Measurements from ENCODE around the gene POU2F1. TPM values are rescaled to one million over a fixed set of nuclear protein-coding genes. Genes with fewer than 3 reads are reported as not detected.
A peak's percentile ranks its signal among the peaks of the same experiment; 100 is the strongest.

POU2F1 gene
- polyA plus RNA-seq, 2 of the 4 experiments (the other 2 are of a cell fraction) = 2.9 to 9.4 TPM

DNA sequence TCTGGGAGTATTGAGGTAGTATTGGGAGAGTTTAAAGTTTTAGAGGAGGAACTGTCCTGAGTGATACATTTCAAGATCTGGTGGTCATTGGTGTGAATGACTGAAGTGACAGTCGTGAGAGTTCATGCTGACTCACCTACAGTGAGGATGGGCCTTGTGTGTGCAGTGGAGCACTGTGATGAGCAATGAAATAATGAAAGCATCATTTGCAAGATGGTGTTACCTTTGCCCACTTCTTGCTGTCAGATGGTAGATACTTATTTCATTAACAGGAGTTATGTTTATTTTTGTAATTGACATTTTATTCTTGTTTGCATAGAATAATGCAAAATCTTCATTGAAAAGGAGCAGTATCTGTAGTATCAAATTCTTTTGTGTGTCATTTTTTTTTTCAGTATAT, 29.0 kb downstream of the POU2F1 start:
- DNase-seq (ENCODE audit: low read depth in 1 of 2, low spot score in 1 of 2) (no peak), ATAC-seq (peak in 1 of 2 experiments; percentile 47; a peak in 1 of 6 replicates), FAIRE-seq (no peak)
- Histone ChIP-seq H3K9me3 (no peaks in the 10 kb centered on the region), H3K27ac (no peak overlapping the region), H3K4me2 (no peak overlapping the region), H3K4me3 (no peak overlapping the region), H3K4me1 (peaks cover 8% of the 10 kb centered on the region; the same call in 2 of the 3 replicates)
- TF ChIP-seq ZC3H11A (IDR thresholded peaks at IDR 0.05) (no peak), KDM1A (IDR thresholded peaks at IDR 0.05; ENCODE audit: low read depth) (no peak), CHD2 (IDR thresholded peaks at IDR 0.05; ENCODE audit: low read length, partially characterized antibody) (no peak), JUN (IDR thresholded peaks at IDR 0.05) (no peak), EHF (CRISPR knock-in tag; IDR thresholded peaks at IDR 0.05) (no peak)
- TF ChIP-seq, protein P1, sequence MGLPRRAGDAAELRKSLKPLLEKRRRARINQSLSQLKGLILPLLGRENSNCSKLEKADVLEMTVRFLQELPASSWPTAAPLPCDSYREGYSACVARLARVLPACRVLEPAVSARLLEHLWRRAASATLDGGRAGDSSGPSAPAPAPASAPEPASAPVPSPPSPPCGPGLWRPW (IDR thresholded peaks at IDR 0.05) = no peak
- 57% methylated on average over 1 of the region's 1 CpG for WGBS (ENCODE audit: missing lambda C conversion rate)
- ChIA-PET POLR2A (no interaction called here), CTCF (no interaction called here)

DNA sequence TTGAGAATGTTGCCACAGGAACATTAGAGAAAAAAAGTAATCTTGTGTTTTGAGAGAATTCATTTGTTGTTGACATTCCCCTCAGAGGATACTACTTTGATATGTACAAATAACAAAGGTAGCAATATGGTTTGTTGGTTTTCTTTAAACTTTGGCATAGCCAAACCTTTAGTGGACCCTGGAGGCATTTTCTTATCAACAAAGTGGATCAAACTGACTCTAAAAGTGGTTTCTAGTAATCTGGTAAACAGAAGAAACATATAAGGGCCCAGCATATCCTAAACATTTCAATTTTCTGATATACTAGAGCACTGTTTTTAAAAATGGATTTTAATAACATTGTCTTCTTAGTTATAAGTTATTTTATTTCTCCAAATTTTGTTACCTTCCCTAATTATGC, 29.8 kb downstream of the POU2F1 start:
- ATAC-seq (no peak), FAIRE-seq (no peak), DNase-seq (ENCODE audit: low read depth in 1 of 2, low spot score in 1 of 2) (no peak)
- POLR2A ChIA-PET = no interaction called here
- Histone ChIP-seq H3K4me1 (peaks cover 8% of the 10 kb centered on the region; the same call in 2 of the 3 replicates), H3K9me3 (no peaks in the 10 kb centered on the region), H3K4me2 (no peak overlapping the region), H3K27ac (no peak overlapping the region), H3K4me3 (no peak overlapping the region)
- no peak for TF ChIP-seq CHD2 (IDR thresholded peaks at IDR 0.05; ENCODE audit: low read length, partially characterized antibody)
- CTCF ChIA-PET = no interaction called here

DNA sequence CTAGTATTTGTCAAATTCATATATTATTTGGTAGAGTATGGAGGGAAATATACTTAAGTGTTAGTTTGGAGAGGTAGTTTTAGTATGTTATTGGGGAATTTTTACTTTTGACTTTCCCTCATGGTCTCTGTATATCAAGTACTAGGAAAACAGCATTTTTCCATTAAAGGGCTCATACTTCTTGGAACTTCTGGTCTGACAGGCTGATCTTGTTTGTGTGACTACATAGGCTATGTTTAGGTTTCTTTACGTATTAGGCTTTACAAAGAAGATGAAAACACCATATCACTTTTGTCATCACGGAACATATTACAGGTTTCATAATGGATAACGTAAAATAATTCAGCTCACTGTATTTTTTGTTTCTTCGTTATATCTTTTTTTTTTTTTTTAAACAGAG, 30.8 kb downstream of the POU2F1 start:
- Histone ChIP-seq H3K9me3 (no peaks in the 10 kb centered on the region), H3K27ac (no peak overlapping the region), H3K4me1 (peaks cover 8% of the 10 kb centered on the region; the same call in 2 of the 3 replicates), H3K4me2 (no peak overlapping the region), H3K4me3 (no peak overlapping the region)
- FAIRE-seq (no peak), ATAC-seq (no peak), DNase-seq (ENCODE audit: low read depth in 1 of 2, low spot score in 1 of 2) (no peak)
- CTCF ChIA-PET = no interaction called here
- no peak for TF ChIP-seq BHLHE40 (IDR thresholded peaks at IDR 0.05; ENCODE audit: low read depth, low read length)
- TF ChIP-seq NFE2L2 (conservative IDR thresholded peaks at IDR 0.05; ENCODE audit: low read length) = no peak
- TF ChIP-seq, protein P2, sequence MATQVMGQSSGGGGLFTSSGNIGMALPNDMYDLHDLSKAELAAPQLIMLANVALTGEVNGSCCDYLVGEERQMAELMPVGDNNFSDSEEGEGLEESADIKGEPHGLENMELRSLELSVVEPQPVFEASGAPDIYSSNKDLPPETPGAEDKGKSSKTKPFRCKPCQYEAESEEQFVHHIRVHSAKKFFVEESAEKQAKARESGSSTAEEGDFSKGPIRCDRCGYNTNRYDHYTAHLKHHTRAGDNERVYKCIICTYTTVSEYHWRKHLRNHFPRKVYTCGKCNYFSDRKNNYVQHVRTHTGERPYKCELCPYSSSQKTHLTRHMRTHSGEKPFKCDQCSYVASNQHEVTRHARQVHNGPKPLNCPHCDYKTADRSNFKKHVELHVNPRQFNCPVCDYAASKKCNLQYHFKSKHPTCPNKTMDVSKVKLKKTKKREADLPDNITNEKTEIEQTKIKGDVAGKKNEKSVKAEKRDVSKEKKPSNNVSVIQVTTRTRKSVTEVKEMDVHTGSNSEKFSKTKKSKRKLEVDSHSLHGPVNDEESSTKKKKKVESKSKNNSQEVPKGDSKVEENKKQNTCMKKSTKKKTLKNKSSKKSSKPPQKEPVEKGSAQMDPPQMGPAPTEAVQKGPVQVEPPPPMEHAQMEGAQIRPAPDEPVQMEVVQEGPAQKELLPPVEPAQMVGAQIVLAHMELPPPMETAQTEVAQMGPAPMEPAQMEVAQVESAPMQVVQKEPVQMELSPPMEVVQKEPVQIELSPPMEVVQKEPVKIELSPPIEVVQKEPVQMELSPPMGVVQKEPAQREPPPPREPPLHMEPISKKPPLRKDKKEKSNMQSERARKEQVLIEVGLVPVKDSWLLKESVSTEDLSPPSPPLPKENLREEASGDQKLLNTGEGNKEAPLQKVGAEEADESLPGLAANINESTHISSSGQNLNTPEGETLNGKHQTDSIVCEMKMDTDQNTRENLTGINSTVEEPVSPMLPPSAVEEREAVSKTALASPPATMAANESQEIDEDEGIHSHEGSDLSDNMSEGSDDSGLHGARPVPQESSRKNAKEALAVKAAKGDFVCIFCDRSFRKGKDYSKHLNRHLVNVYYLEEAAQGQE (IDR thresholded peaks at IDR 0.05) = no peak
- no peak for TF ChIP-seq ZSCAN20 (CRISPR knock-in tag; IDR thresholded peaks at IDR 0.05)
- TF ChIP-seq HOXA7 (CRISPR knock-in tag; IDR thresholded peaks at IDR 0.05) = no peak
- no peak for TF ChIP-seq POLR2AphosphoS2 (conservative IDR thresholded peaks at IDR 0.05; ENCODE audit: low read length)
- no peak for TF ChIP-seq FOSB (CRISPR knock-in tag; IDR thresholded peaks at IDR 0.05)
- TF ChIP-seq, protein P3, sequence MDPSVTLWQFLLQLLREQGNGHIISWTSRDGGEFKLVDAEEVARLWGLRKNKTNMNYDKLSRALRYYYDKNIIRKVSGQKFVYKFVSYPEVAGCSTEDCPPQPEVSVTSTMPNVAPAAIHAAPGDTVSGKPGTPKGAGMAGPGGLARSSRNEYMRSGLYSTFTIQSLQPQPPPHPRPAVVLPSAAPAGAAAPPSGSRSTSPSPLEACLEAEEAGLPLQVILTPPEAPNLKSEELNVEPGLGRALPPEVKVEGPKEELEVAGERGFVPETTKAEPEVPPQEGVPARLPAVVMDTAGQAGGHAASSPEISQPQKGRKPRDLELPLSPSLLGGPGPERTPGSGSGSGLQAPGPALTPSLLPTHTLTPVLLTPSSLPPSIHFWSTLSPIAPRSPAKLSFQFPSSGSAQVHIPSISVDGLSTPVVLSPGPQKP (IDR thresholded peaks at IDR 0.05; ENCODE audit: low read depth, low read length) = no peak
- TF ChIP-seq FOSL2 (IDR thresholded peaks at IDR 0.05) = no peak
- no peak for TF ChIP-seq FOSL2 (CRISPR knock-in tag; IDR thresholded peaks at IDR 0.05)
- TF ChIP-seq CEBPB (IDR thresholded peaks at IDR 0.05) = no peak
- TF ChIP-seq, protein P4, sequence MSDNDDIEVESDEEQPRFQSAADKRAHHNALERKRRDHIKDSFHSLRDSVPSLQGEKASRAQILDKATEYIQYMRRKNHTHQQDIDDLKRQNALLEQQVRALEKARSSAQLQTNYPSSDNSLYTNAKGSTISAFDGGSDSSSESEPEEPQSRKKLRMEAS (IDR thresholded peaks at IDR 0.05) = no peak
- no peak for TF ChIP-seq RFX5 (IDR thresholded peaks at IDR 0.05)
- no peak for TF ChIP-seq MYC (IDR thresholded peaks at IDR 0.05; ENCODE audit: borderline replicate concordance, low read length)
- TF ChIP-seq, protein P5, sequence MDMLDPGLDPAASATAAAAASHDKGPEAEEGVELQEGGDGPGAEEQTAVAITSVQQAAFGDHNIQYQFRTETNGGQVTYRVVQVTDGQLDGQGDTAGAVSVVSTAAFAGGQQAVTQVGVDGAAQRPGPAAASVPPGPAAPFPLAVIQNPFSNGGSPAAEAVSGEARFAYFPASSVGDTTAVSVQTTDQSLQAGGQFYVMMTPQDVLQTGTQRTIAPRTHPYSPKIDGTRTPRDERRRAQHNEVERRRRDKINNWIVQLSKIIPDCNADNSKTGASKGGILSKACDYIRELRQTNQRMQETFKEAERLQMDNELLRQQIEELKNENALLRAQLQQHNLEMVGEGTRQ (IDR thresholded peaks at IDR 0.05) = no peak
- TF ChIP-seq RCOR1 (IDR thresholded peaks at IDR 0.05; ENCODE audit: low read depth, low read length) = no peak
- TF ChIP-seq, protein P6, sequence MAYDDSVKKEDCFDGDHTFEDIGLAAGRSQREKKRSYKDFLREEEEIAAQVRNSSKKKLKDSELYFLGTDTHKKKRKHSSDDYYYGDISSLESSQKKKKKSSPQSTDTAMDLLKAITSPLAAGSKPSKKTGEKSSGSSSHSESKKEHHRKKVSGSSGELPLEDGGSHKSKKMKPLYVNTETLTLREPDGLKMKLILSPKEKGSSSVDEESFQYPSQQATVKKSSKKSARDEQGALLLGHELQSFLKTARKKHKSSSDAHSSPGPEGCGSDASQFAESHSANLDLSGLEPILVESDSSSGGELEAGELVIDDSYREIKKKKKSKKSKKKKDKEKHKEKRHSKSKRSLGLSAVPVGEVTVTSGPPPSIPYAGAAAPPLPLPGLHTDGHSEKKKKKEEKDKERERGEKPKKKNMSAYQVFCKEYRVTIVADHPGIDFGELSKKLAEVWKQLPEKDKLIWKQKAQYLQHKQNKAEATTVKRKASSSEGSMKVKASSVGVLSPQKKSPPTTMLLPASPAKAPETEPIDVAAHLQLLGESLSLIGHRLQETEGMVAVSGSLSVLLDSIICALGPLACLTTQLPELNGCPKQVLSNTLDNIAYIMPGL (CRISPR knock-in tag; IDR thresholded peaks at IDR 0.05; ENCODE audit: borderline replicate concordance) = no peak
- no peak for TF ChIP-seq CBX2 (IDR thresholded peaks at IDR 0.05; ENCODE audit: borderline replicate concordance, low read depth)
- TF ChIP-seq, protein P1 (IDR thresholded peaks at IDR 0.05) = no peak
- no peak for TF ChIP-seq KDM5A (IDR thresholded peaks at IDR 0.05)
- POLR2A ChIA-PET = no interaction called here
- WGBS (ENCODE audit: missing lambda C conversion rate) = 97% methylated on average over 4 of the region's 4 CpGs

All from A549 (cell line).